Measurements from ENCODE around the gene CEL. TPM values are rescaled to one million over a fixed set of nuclear protein-coding genes. Genes with fewer than 3 reads are reported as not detected.

Gene CEL
- total RNA-seq, 2 donors from 2014 or later: 1.7 to 3.3 TPM

- Mint-ChIP-seq H3K4me1 (no peaks in the 10 kb centered on the region), H3K27me3 (ENCODE audit: insufficient read depth) (no peaks in the 10 kb centered on the region), H3K36me3 (ENCODE audit: low read depth) (peaks cover 79% of the 10 kb centered on the region), H3K27ac (no peak overlapping the region), H3K4me3 (no peak overlapping the region), H3K9me3 (no peaks in the 10 kb centered on the region)
- no peak overlapping the region for H3K27ac ChIP-seq (ENCODE audit: low read depth, low read length)
- no peaks in the 10 kb centered on the region for H3K9me3 ChIP-seq (ENCODE audit: control insufficient read depth, low read length)
- H3K9ac ChIP-seq (ENCODE audit: extremely low read depth, low read length, poor library complexity, severe bottlenecking): no peak overlapping the region
- H3K4me1 ChIP-seq (ENCODE audit: control insufficient read depth, insufficient read depth, low read length): no peaks in the 10 kb centered on the region
- no peaks in the 10 kb centered on the region for H3K27me3 ChIP-seq (ENCODE audit: control insufficient read depth, insufficient read depth, low read length, poor library complexity, severe bottlenecking)
- no peak overlapping the region for H3K4me3 ChIP-seq (ENCODE audit: low read length)
- TF ChIP-seq CTCF (conservative IDR thresholded peaks at IDR 0.05): no peak
- WGBS, 2 experiments (ENCODE audit: insufficient coverage in 1 of 2, insufficient read length in 1 of 2): 91 to 94% methylated on average over 3 to 7 of the region's 7 CpGs
- H3K36me3 ChIP-seq (ENCODE audit: control insufficient read depth, insufficient read depth, low read length): peaks cover 91% of the 10 kb centered on the region
- DNase-seq: no peak
Measured at GRCh38 chr9:133046900-133047295, 14.9 kb upstream of the CEL start.

GRCh38 chr9:133048595-133048994, 13.2 kb upstream of the CEL start:
- peaks cover 83% of the 10 kb centered on the region for H3K36me3 ChIP-seq (ENCODE audit: control insufficient read depth, insufficient read depth, low read length)
- Mint-ChIP-seq H3K27ac (no peak overlapping the region), H3K4me3 (no peak overlapping the region), H3K9me3 (no peaks in the 10 kb centered on the region), H3K36me3 (ENCODE audit: low read depth) (peaks cover 74% of the 10 kb centered on the region), H3K4me1 (no peaks in the 10 kb centered on the region), H3K27me3 (ENCODE audit: insufficient read depth) (no peaks in the 10 kb centered on the region)
- peak; percentile 73 for DNase-seq
- H3K4me3 ChIP-seq (ENCODE audit: low read length): no peak overlapping the region
- 82 to 100% methylated on average over 2 to 5 of the region's 5 CpGs for WGBS, 2 experiments (ENCODE audit: insufficient coverage in 1 of 2, insufficient read length in 1 of 2)
- no peak overlapping the region for H3K27ac ChIP-seq (ENCODE audit: low read depth, low read length)
- no peaks in the 10 kb centered on the region for H3K9me3 ChIP-seq (ENCODE audit: control insufficient read depth, low read length)
- no peak overlapping the region for H3K9ac ChIP-seq (ENCODE audit: extremely low read depth, low read length, poor library complexity, severe bottlenecking)
- TF ChIP-seq CTCF (conservative IDR thresholded peaks at IDR 0.05): peak; percentile 70
- no peaks in the 10 kb centered on the region for H3K27me3 ChIP-seq (ENCODE audit: control insufficient read depth, insufficient read depth, low read length, poor library complexity, severe bottlenecking)
- no peaks in the 10 kb centered on the region for H3K4me1 ChIP-seq (ENCODE audit: control insufficient read depth, insufficient read depth, low read length)

GRCh38 chr9:133049043-133049442, 12.7 kb upstream of the CEL start:
- no peak for TF ChIP-seq CTCF (conservative IDR thresholded peaks at IDR 0.05)
- H3K9me3 ChIP-seq (ENCODE audit: control insufficient read depth, low read length): no peaks in the 10 kb centered on the region
- H3K27ac Mint-ChIP-seq: no peak overlapping the region
- WGBS, 2 experiments (ENCODE audit: insufficient coverage in 1 of 2, insufficient read length in 1 of 2): 94 to 95% methylated on average over 12 to 13 of the region's 13 CpGs
- DNase-seq: no peak
- H3K27ac ChIP-seq (ENCODE audit: low read depth, low read length): no peak overlapping the region
- H3K36me3 Mint-ChIP-seq (ENCODE audit: low read depth): peaks cover 75% of the 10 kb centered on the region
- no peak overlapping the region for H3K4me3 ChIP-seq (ENCODE audit: low read length)
- H3K4me1 Mint-ChIP-seq: no peaks in the 10 kb centered on the region
- no peaks in the 10 kb centered on the region for H3K4me1 ChIP-seq (ENCODE audit: control insufficient read depth, insufficient read depth, low read length)
- H3K27me3 ChIP-seq (ENCODE audit: control insufficient read depth, insufficient read depth, low read length, poor library complexity, severe bottlenecking): no peaks in the 10 kb centered on the region
- no peaks in the 10 kb centered on the region for H3K27me3 Mint-ChIP-seq (ENCODE audit: insufficient read depth)
- no peak overlapping the region for H3K4me3 Mint-ChIP-seq
- no peaks in the 10 kb centered on the region for H3K9me3 Mint-ChIP-seq
- no peak overlapping the region for H3K9ac ChIP-seq (ENCODE audit: extremely low read depth, low read length, poor library complexity, severe bottlenecking)
- peaks cover 83% of the 10 kb centered on the region for H3K36me3 ChIP-seq (ENCODE audit: control insufficient read depth, insufficient read depth, low read length)
